ELF-1 (cell line): ENCODE data around the gene SLC6A11.

ENCODE experiments used
- DNase-seq: peaks from one replicate; pipeline ENCODE4 v3.0.0-alpha.2; 2016; ENCODE audit warnings: low read depth, low spot score

Gene SLC6A11

GRCh38 chr3:10790713-10791112 is 25.3 kb upstream of the SLC6A11 start:
- no peak for DNase-seq

- DNase-seq = no peak
Measured at GRCh38 chr3:10792208-10792607, 23.8 kb upstream of the SLC6A11 start.

GRCh38 chr3:10798600-10799367 is 17.2 kb upstream of the SLC6A11 start:
- DNase-seq = no peak

GRCh38 chr3:10804183-10804648 is 11.8 kb upstream of the SLC6A11 start:
- no peak for DNase-seq

GRCh38 chr3:10806006-10806405 is 10.0 kb upstream of the SLC6A11 start:
- DNase-seq = no peak

GRCh38 chr3:10808130-10808735 is 7.8 kb upstream of the SLC6A11 start:
- DNase-seq = no peak

- DNase-seq = no peak
Measured at GRCh38 chr3:10808974-10809373, 7.1 kb upstream of the SLC6A11 start.

GRCh38 chr3:10810376-10810775 is 5.7 kb upstream of the SLC6A11 start:
- no peak for DNase-seq

GRCh38 chr3:10813425-10813824 is 2.6 kb upstream of the SLC6A11 start:
- DNase-seq = no peak

GRCh38 chr3:10814623-10815022 is 1.4 kb upstream of the SLC6A11 start:
- no peak for DNase-seq

- no peak for DNase-seq
Measured at GRCh38 chr3:10815487-10815886, 541 bp upstream of the SLC6A11 start.

- DNase-seq = no peak
Measured at GRCh38 chr3:10816863-10817253, 830 bp downstream of the SLC6A11 start.

- peak; percentile 6 for DNase-seq
Measured at GRCh38 chr3:10817506-10817905, 1.5 kb downstream of the SLC6A11 start.

GRCh38 chr3:10822055-10822454 is 6.0 kb downstream of the SLC6A11 start:
- DNase-seq = no peak

- no peak for DNase-seq
Measured at GRCh38 chr3:10822708-10823515, 6.9 kb downstream of the SLC6A11 start.

- no peak for DNase-seq
Measured at GRCh38 chr3:10823516-10823818, 7.4 kb downstream of the SLC6A11 start.

- DNase-seq = no peak
Measured at GRCh38 chr3:10824468-10824867, 8.4 kb downstream of the SLC6A11 start.

- no peak for DNase-seq
Measured at GRCh38 chr3:10833855-10834414, 17.9 kb downstream of the SLC6A11 start.

GRCh38 chr3:10834951-10835350 is 18.9 kb downstream of the SLC6A11 start:
- no peak for DNase-seq

- DNase-seq = peak; percentile 1
Measured at GRCh38 chr3:10835406-10835805, 19.4 kb downstream of the SLC6A11 start.

- no peak for DNase-seq
Measured at GRCh38 chr3:10836676-10837075, 20.6 kb downstream of the SLC6A11 start.

GRCh38 chr3:10837849-10838248 is 21.8 kb downstream of the SLC6A11 start:
- DNase-seq = no peak
